GM12878 (cell line): Measurements from ENCODE around the gene GFPT1. TPM values are rescaled to one million over a fixed set of nuclear protein-coding genes. Genes with fewer than 3 reads are reported as not detected.

Experiments used
- ATAC-seq: fragments of 200-7000 bp; cut with Tn5 transposase; 3 replicates; pipeline ENCODE4 v1.9.1; 2020; ENCODE audit warnings: mild to moderate bottlenecking, moderate library complexity
- BruUV-seq: library from RNA; stranded (reverse); fragments of 400-500 nt; replicated peaks from 2 replicates; lab custom pipeline; 2021; lab: Mats Ljungman, UMichigan
- CTCF ChIA-PET: fragments of 300-600 bp; sonication (Branson Sonifier 250); formaldehyde crosslinking; extraction: SDS; loops from one replicate; lab custom pipeline; 2021; ENCODE audit warnings: inconsistent platforms; lab: Yijun Ruan, JAX
- POLR2A ChIA-PET: fragments of 350-600 bp; formaldehyde crosslinking; extraction: SDS; loops from one replicate; lab custom pipeline; 2021; ENCODE audit warnings: inconsistent platforms; lab: Charles Lee
- RAD21 ChIA-PET: fragments of 300-600 bp; sonication (Branson Sonifier 250); formaldehyde crosslinking; loops from one replicate; lab custom pipeline; 2023; ENCODE audit warnings: antibody characterized with exemption; ENCODE audit not compliant: unreplicated experiment; lab: Charles Lee
- SMC1A ChIA-PET: fragments of 300-600 bp; sonication (Branson Sonifier 250); formaldehyde crosslinking; loops from one replicate; lab custom pipeline; 2023; ENCODE audit not compliant: unreplicated experiment, uncharacterized antibody; lab: Charles Lee
- DNase-seq: peaks from one replicate; pipeline ENCODE4 v3.0.0-alpha.2; 2011; ENCODE audit warnings: low read depth, low spot score
- FAIRE-seq: peaks from 3 replicates; lab custom pipeline; 2011; peaks lifted over from hg19 to GRCh38; lab: Jason Lieb, UNC
- H2AFZ ChIP-seq: 2 replicates; pipeline ENCODE4 v1.6.0; 2011; ENCODE audit warnings: low read depth, low read length, control low read depth; ENCODE audit not compliant: control insufficient read depth
- H3K27ac ChIP-seq: 2 replicates; pipeline ENCODE4 v1.5.1; 2011; ENCODE audit warnings: control low read depth; ENCODE audit not compliant: control insufficient read depth, insufficient read depth
- H3K27me3 ChIP-seq, 2 experiments: replicated peaks in 1 of 2; 2 replicates each; pipeline versions ENCODE4 v1.6.0 to v1.6.1; 2011; ENCODE audit warnings: low read length in 1 of 2; ENCODE audit not compliant: control insufficient read depth in 2 of 2, insufficient read depth in 2 of 2
- H3K36me3 ChIP-seq, 2 experiments: 2 replicates each; pipeline ENCODE4 v1.5.1; 2011; ENCODE audit warnings: low read length in 1 of 2; ENCODE audit not compliant: control insufficient read depth in 2 of 2, insufficient read depth in 2 of 2
- H3K4me1 ChIP-seq: 2 replicates; pipeline ENCODE4 v1.6.1; 2011; ENCODE audit warnings: mild to moderate bottlenecking, low read length, moderate library complexity, mixed read lengths; ENCODE audit not compliant: control insufficient read depth, insufficient read depth
- H3K4me2 ChIP-seq: 2 replicates; pipeline ENCODE4 v1.6.0; 2011; ENCODE audit warnings: control low read depth; ENCODE audit not compliant: control insufficient read depth, insufficient read depth
- H3K4me3 ChIP-seq: fragments of 200-600 bp; sonication (generic); 2 replicates; pipeline ENCODE4 v1.5.1; 2016
- H3K79me2 ChIP-seq: 2 replicates; pipeline ENCODE4 v1.6.0; 2011; ENCODE audit warnings: low read length; ENCODE audit not compliant: control insufficient read depth, insufficient read depth
- H3K9ac ChIP-seq: 2 replicates; pipeline ENCODE4 v1.8.0; 2011; ENCODE audit warnings: low read length, control low read depth, mixed read lengths; ENCODE audit not compliant: control insufficient read depth, insufficient read depth
- H3K9me3 ChIP-seq: replicated peaks from 3 replicates; pipeline ENCODE4 v1.5.1; 2011; ENCODE audit warnings: mild to moderate bottlenecking, low read length; ENCODE audit not compliant: control insufficient read depth, insufficient read depth
- H4K20me1 ChIP-seq: 2 replicates; pipeline ENCODE4 v1.6.0; 2011; ENCODE audit not compliant: control insufficient read depth, insufficient read depth
- JUND ChIP-seq: IDR thresholded peaks from 2 replicates; pipeline ENCODE4 v1.6.1; 2012; ENCODE audit warnings: low read depth, mild to moderate bottlenecking, low read length, improper control_type of control experiment, moderate library complexity
- NR2F1 ChIP-seq: fragments of 450-650 bp; conservative IDR thresholded peaks from 2 replicates; pipeline ENCODE4 v1.6.1; 2017; ENCODE audit warnings: mild to moderate bottlenecking
- POLR2AphosphoS2 ChIP-seq: IDR thresholded peaks from 2 replicates; pipeline ENCODE4 v1.6.1; 2011; ENCODE audit warnings: low read depth, mild to moderate bottlenecking, low read length, improper control_type of control experiment, moderate library complexity
- POU2F2 ChIP-seq: IDR thresholded peaks from 3 replicates; pipeline ENCODE4 v1.6.1; 2011; ENCODE audit warnings: low read depth, mild to moderate bottlenecking, low read length, borderline replicate concordance
- RB1 ChIP-seq: fragments of 450-650 bp; formaldehyde crosslinking; IDR thresholded peaks from 2 replicates; pipeline ENCODE4 v1.6.1; 2017; ENCODE audit warnings: mild to moderate bottlenecking, borderline replicate concordance
- STAT3 ChIP-seq: IDR thresholded peaks from 2 replicates; pipeline ENCODE4 v1.6.1; 2011; ENCODE audit warnings: low read depth, low read length, improper control_type of control experiment
- TAF1 ChIP-seq: IDR thresholded peaks from 2 replicates; pipeline ENCODE4 v1.6.1; 2011; ENCODE audit warnings: mild to moderate bottlenecking, low read depth, low read length, borderline replicate concordance
- TCF12 ChIP-seq: IDR thresholded peaks from 2 replicates; pipeline ENCODE4 v1.6.1; 2011; ENCODE audit warnings: low read depth, mild to moderate bottlenecking, low read length
- YY1 ChIP-seq: IDR thresholded peaks from 2 replicates; pipeline ENCODE4 v1.6.1; 2011; ENCODE audit warnings: low read depth, mild to moderate bottlenecking, low read length
- in situ Hi-C: fragments of 300-500 bp; cut with MboI; formaldehyde crosslinking; loops from 9 replicates; pipeline ENCODE4 v1.14.3; 2018; ENCODE audit warnings: mixed read lengths
- intact Hi-C: fragments of 100-400 bp; cut with micrococcal nuclease; formaldehyde crosslinking; loops from one replicate; pipeline ENCODE4 v1.14.2; 2022; ENCODE audit not compliant: unreplicated experiment
- polyA plus RNA-seq, 11 experiments: library from polyadenylated mRNA; depleted of rRNA in 4 of 11; unstranded in 6 of 11; stranded (reverse) in 5 of 11; fragments of >200 nt; fragmentation: Nextera tagmentation in 4 of 11; fragmentation: Illumina TruSeq in 1 of 11; extraction: Ambion mirVana in 4 of 11; extraction: Trizol in 1 of 11; gene quantifications; 1 replicate in 1 of 11; 2 replicates in 10 of 11; pipeline versions ENCODE4 v1.2.1 to v1.2.3, GENCODE V29; 2011 to 2016; ENCODE audit warnings: inconsistent platforms in 2 of 11, missing spikeins in 2 of 11, low read depth in 1 of 11
- total RNA-seq, 4 experiments: library from RNA; depleted of rRNA in 3 of 4; stranded (reverse); fragments of >200 nt in 3 of 4; fragmentation: Illumina TruSeq in 1 of 4; extraction: Trizol in 1 of 4; gene quantifications; 2 replicates each; pipeline versions ENCODE4 v1.2.1 to v1.2.3, GENCODE V29; 2013 to 2021
- TF ChIP-seq, protein P1 (sequence below): fragments of 450-650 bp; IDR thresholded peaks from 2 replicates; pipeline ENCODE4 v1.6.1; 2017; ENCODE audit warnings: borderline replicate concordance
- TF ChIP-seq, protein P2 (sequence below): IDR thresholded peaks from 2 replicates; pipeline ENCODE4 v1.6.1; 2012; ENCODE audit warnings: low read depth, low read length, improper control_type of control experiment
- TF ChIP-seq, protein P3 (sequence below): fragments of 450-650 bp; IDR thresholded peaks from 2 replicates; pipeline ENCODE4 v1.6.1; 2017; ENCODE audit warnings: mild to moderate bottlenecking, moderate library complexity

GFPT1 gene
- total and polyA plus RNA-seq, 10 of the 15 experiments (the other 5 are each of a cell fraction or from before 2014, with no cell fraction given) = 10.1 to 95.2 (median 24.5) TPM

DNA sequence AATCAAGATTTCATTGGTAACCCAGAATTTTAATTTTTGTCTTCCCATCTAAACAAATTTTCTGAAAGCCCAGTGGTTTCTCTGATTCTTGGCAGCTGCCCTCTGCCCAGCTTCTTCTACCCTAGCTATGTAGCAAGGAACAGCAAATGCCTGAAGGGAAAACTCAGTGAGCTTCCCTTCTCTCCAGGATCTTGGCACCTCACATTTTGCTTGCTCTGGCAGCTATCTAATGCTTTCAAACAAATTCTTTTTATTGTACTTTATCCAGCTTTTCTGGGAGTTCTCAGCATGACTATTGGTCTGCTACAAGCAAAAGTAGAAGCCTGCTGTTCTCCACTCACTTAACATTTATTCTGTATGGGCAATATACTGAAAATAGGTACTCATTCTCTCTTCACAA, 18.3 kb upstream of the GFPT1 start:
- BruUV-seq = no TSS peak
- FAIRE-seq (no peak), DNase-seq (no peak), ATAC-seq (no peak)
- no peak for TF ChIP-seq TAF1
- TF ChIP-seq, protein P1, sequence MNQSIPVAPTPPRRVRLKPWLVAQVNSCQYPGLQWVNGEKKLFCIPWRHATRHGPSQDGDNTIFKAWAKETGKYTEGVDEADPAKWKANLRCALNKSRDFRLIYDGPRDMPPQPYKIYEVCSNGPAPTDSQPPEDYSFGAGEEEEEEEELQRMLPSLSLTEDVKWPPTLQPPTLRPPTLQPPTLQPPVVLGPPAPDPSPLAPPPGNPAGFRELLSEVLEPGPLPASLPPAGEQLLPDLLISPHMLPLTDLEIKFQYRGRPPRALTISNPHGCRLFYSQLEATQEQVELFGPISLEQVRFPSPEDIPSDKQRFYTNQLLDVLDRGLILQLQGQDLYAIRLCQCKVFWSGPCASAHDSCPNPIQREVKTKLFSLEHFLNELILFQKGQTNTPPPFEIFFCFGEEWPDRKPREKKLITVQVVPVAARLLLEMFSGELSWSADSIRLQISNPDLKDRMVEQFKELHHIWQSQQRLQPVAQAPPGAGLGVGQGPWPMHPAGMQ = no peak
- no peak for TF ChIP-seq NR2F1
- TF ChIP-seq, protein P2, sequence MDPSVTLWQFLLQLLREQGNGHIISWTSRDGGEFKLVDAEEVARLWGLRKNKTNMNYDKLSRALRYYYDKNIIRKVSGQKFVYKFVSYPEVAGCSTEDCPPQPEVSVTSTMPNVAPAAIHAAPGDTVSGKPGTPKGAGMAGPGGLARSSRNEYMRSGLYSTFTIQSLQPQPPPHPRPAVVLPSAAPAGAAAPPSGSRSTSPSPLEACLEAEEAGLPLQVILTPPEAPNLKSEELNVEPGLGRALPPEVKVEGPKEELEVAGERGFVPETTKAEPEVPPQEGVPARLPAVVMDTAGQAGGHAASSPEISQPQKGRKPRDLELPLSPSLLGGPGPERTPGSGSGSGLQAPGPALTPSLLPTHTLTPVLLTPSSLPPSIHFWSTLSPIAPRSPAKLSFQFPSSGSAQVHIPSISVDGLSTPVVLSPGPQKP = no peak
- TF ChIP-seq, protein P3, sequence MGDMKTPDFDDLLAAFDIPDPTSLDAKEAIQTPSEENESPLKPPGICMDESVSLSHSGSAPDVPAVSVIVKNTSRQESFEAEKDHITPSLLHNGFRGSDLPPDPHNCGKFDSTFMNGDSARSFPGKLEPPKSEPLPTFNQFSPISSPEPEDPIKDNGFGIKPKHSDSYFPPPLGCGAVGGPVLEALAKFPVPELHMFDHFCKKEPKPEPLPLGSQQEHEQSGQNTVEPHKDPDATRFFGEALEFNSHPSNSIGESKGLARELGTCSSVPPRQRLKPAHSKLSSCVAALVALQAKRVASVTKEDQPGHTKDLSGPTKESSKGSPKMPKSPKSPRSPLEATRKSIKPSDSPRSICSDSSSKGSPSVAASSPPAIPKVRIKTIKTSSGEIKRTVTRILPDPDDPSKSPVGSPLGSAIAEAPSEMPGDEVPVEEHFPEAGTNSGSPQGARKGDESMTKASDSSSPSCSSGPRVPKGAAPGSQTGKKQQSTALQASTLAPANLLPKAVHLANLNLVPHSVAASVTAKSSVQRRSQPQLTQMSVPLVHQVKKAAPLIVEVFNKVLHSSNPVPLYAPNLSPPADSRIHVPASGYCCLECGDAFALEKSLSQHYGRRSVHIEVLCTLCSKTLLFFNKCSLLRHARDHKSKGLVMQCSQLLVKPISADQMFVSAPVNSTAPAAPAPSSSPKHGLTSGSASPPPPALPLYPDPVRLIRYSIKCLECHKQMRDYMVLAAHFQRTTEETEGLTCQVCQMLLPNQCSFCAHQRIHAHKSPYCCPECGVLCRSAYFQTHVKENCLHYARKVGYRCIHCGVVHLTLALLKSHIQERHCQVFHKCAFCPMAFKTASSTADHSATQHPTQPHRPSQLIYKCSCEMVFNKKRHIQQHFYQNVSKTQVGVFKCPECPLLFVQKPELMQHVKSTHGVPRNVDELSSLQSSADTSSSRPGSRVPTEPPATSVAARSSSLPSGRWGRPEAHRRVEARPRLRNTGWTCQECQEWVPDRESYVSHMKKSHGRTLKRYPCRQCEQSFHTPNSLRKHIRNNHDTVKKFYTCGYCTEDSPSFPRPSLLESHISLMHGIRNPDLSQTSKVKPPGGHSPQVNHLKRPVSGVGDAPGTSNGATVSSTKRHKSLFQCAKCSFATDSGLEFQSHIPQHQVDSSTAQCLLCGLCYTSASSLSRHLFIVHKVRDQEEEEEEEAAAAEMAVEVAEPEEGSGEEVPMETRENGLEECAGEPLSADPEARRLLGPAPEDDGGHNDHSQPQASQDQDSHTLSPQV = no peak
- no peak for TF ChIP-seq JUND
- no peak for TF ChIP-seq POU2F2
- no peak for TF ChIP-seq POLR2AphosphoS2
- TF ChIP-seq STAT3 = no peak
- TF ChIP-seq YY1 = no peak
- no peak for TF ChIP-seq RB1
- no peak for TF ChIP-seq TCF12
- Histone ChIP-seq H3K36me3 (peaks cover 0 to 19% of the 10 kb centered on the region in 2 experiments; a peak in 3 of 4 replicates), H3K79me2 (no peaks in the 10 kb centered on the region), H3K27me3 (no peaks in the 10 kb centered on the region), H2AFZ (no peak overlapping the region), H3K27ac (no peak overlapping the region), H3K9me3 (no peaks in the 10 kb centered on the region; the same call in 2 of the 3 replicates), H3K9ac (no peak overlapping the region), H3K4me1 (no peaks in the 10 kb centered on the region), H3K4me3 (no peak overlapping the region), H4K20me1 (no peaks in the 10 kb centered on the region), H3K4me2 (no peak overlapping the region)
- ChIA-PET SMC1A (no interaction called here), RAD21 (no interaction called here), POLR2A (no interaction called here), CTCF (no interaction called here)
- intact Hi-C loops = no loop called here
- in situ Hi-C loops = no loop called here
